HepG2 (cell line): ENCODE results near the gene SPON2. TPM values are rescaled to one million over a fixed set of nuclear protein-coding genes. Genes with fewer than 3 reads are reported as not detected.

Experiments
- AHDC1 ChIP-seq: sonication (generic); formaldehyde crosslinking; IDR thresholded peaks from 2 replicates; pipeline ENCODE4 v1.5.1; 2020; ENCODE audit warnings: mild to moderate bottlenecking, missing genetic modification reagents, borderline replicate concordance
- BRD4 ChIP-seq: sonication (generic); formaldehyde crosslinking; IDR thresholded peaks from 2 replicates; pipeline ENCODE4 v1.4.0; 2020; ENCODE audit warnings: missing genetic modification reagents
- CCDC6 ChIP-seq: sonication (generic); formaldehyde crosslinking; IDR thresholded peaks from 2 replicates; pipeline ENCODE4 v1.8.1; 2022; ENCODE audit warnings: mild to moderate bottlenecking, missing genetic modification reagents, moderate library complexity
- KDM6A ChIP-seq: IDR thresholded peaks from 2 replicates; pipeline ENCODE4 v1.6.1; 2016; ENCODE audit warnings: low read depth
- KIAA2018 ChIP-seq: sonication (generic); formaldehyde crosslinking; IDR thresholded peaks from 2 replicates; pipeline ENCODE4 v1.5.0; 2020; ENCODE audit warnings: mild to moderate bottlenecking, missing genetic modification reagents, borderline replicate concordance
- MBNL3 ChIP-seq: fragments of 250-450 bp; sonication (Bioruptor Pico); conservative IDR thresholded peaks from 2 replicates; pipeline ENCODE4 v1.8.0; 2022; ENCODE audit warnings: mild to moderate bottlenecking, inconsistent platforms
- REST ChIP-seq, 2 experiments: IDR thresholded peaks; 2 replicates each; pipeline ENCODE4 v1.6.1; 2011 to 2012; ENCODE audit warnings: low read length in 2 of 2, borderline replicate concordance in 1 of 2, low read depth in 1 of 2, mild to moderate bottlenecking in 1 of 2, moderate library complexity in 1 of 2
- SP1 ChIP-seq, 2 experiments: fragments of 450-650 bp in 1 of 2; sonication (generic) in 1 of 2; formaldehyde crosslinking in 1 of 2; IDR thresholded peaks; 2 replicates each; pipeline versions ENCODE4 v1.4.0 to v1.6.1; 2016 to 2020; ENCODE audit warnings: missing genetic modification reagents in 1 of 2
- TBX3 ChIP-seq: fragments of 450-650 bp; IDR thresholded peaks from 2 replicates; pipeline ENCODE4 v1.6.1; 2017; ENCODE audit warnings: antibody characterized with exemption, mild to moderate bottlenecking, inconsistent platforms, borderline replicate concordance
- TRIM22 ChIP-seq: fragments of 450-650 bp; IDR thresholded peaks from 2 replicates; pipeline ENCODE4 v1.6.1; 2017
- polyA plus RNA-seq, 8 experiments: library from polyadenylated mRNA; depleted of rRNA in 3 of 8; stranded (reverse) in 7 of 8; unstranded in 1 of 8; fragments of >200 nt; fragmentation: Illumina TruSeq in 4 of 8; extraction: Trizol in 4 of 8; gene quantifications; 2 replicates each; pipeline versions ENCODE4 v1.2.1 to v1.2.3, GENCODE V29; 2011 to 2016; ENCODE audit warnings: low read depth in 4 of 8, missing spikeins in 1 of 8, mixed read lengths in 1 of 8; ENCODE audit not compliant: insufficient read depth in 1 of 8
- total RNA-seq, 5 experiments: library from RNA; depleted of rRNA; stranded (reverse); fragments of >200 nt; fragmentation: Illumina TruSeq; extraction: Trizol; gene quantifications; 2 replicates each; pipeline ENCODE4 v1.2.3, GENCODE V29; 2016; ENCODE audit warnings: low read depth in 1 of 5

Gene SPON2
- total and polyA plus RNA-seq, 2 of the 13 experiments (the other 11 are each of a cell fraction or from before 2014, with no cell fraction given) = 17.4 to 55.2 TPM

- TF ChIP-seq AHDC1 (no peak), CCDC6 (CRISPR knock-in tag) (no peak), MBNL3 (no peak), REST (IDR thresholded peaks at IDR 0.05; ENCODE audit: borderline replicate concordance in 1 of 2, low read depth in 1 of 2, low read length in 2 of 2) (no peak), TBX3 (no peak), BRD4 (CRISPR knock-in tag) (no peak), KDM6A (CRISPR knock-in tag) (no peak), TRIM22 (no peak), KIAA2018 (CRISPR knock-in tag) (no peak), SP1 (IDR thresholded peaks at IDR 0.05) (no peak), SP1 (CRISPR knock-in tag; IDR thresholded peaks at IDR 0.05) (no peak)
Observed at GRCh38 chr4:1164444-1164843, 7.9 kb downstream of the SPON2 start (continued).
